GM19193 (cell line): ENCODE measurements around the gene TMCC1.

ENCODE experiments used
- POLR2A ChIP-seq: IDR thresholded peaks from 4 replicates; pipeline ENCODE4 v1.6.1; 2011; ENCODE audit not compliant: insufficient read depth, insufficient read length; ENCODE audit errors: extremely low read depth

TMCC1 gene

GRCh38 chr3:129644836-129645235 is 248.7 kb downstream of the TMCC1 start:
- no peak for TF ChIP-seq POLR2A

GRCh38 chr3:129638481-129638880 is 255.0 kb downstream of the TMCC1 start:
- no peak for TF ChIP-seq POLR2A

GRCh38 chr3:129636082-129636481 is 257.4 kb downstream of the TMCC1 start:
- no peak for TF ChIP-seq POLR2A

GRCh38 chr3:129635656-129636055 is 257.9 kb downstream of the TMCC1 start:
- no peak for TF ChIP-seq POLR2A

GRCh38 chr3:129633751-129634481 is 259.6 kb downstream of the TMCC1 start:
- no peak for TF ChIP-seq POLR2A

GRCh38 chr3:129632977-129633376 is 260.5 kb downstream of the TMCC1 start:
- no peak for TF ChIP-seq POLR2A

GRCh38 chr3:129632556-129632955 is 261.0 kb downstream of the TMCC1 start:
- TF ChIP-seq POLR2A, result no peak

- TF ChIP-seq POLR2A, result no peak
Measured at GRCh38 chr3:129632056-129632455, 261.5 kb downstream of the TMCC1 start.

GRCh38 chr3:129629011-129629410 is 264.5 kb downstream of the TMCC1 start:
- TF ChIP-seq POLR2A, result no peak

GRCh38 chr3:129628169-129628522 is 265.4 kb downstream of the TMCC1 start:
- TF ChIP-seq POLR2A, result no peak

- TF ChIP-seq POLR2A, result no peak
Measured at GRCh38 chr3:129627350-129628168, 266.0 kb downstream of the TMCC1 start.

GRCh38 chr3:129626744-129627349 is 266.7 kb downstream of the TMCC1 start:
- peak; percentile 68 for TF ChIP-seq POLR2A

- TF ChIP-seq POLR2A, result no peak
Measured at GRCh38 chr3:129625072-129625874, 268.2 kb downstream of the TMCC1 start.

- no peak for TF ChIP-seq POLR2A
Measured at GRCh38 chr3:129624347-129625071, 269.0 kb downstream of the TMCC1 start.
